IMR-90 (cell line): ENCODE results near the gene S100A12. TPM values are rescaled to one million over a fixed set of nuclear protein-coding genes. Genes with fewer than 3 reads are reported as not detected.

Experiments
- ATAC-seq: fragments of 200-7000 bp; cut with Tn5 transposase; 2 replicates; pipeline ENCODE4 v1.9.1; 2020; ENCODE audit warnings: low read depth, mild to moderate bottlenecking, moderate library complexity
- BruUV-seq: library from RNA; stranded (reverse); fragments of 400-500 nt; replicated peaks from 2 replicates; lab custom pipeline; 2021; lab: Mats Ljungman, UMichigan
- CTCF ChIA-PET: fragments of 300-600 bp; formaldehyde crosslinking; extraction: SDS; loops from one replicate; lab custom pipeline; 2021; ENCODE audit warnings: antibody characterized with exemption; lab: Yijun Ruan, JAX
- POLR2A ChIA-PET: fragments of 300-600 bp; sonication (Branson Sonifier 250); formaldehyde crosslinking; loops from one replicate; lab custom pipeline; 2022; ENCODE audit warnings: antibody characterized with exemption; ENCODE audit not compliant: unreplicated experiment; lab: Charles Lee
- DNase-seq: peaks from one replicate; pipeline ENCODE4 v3.0.0; 2013
- H2AFZ ChIP-seq: replicated peaks from 2 replicates; pipeline ENCODE3; 2013; ENCODE audit warnings: low read length, mild to moderate bottlenecking; ENCODE audit not compliant: poor library complexity
- H2AK5ac ChIP-seq: 2 replicates; pipeline ENCODE4 v1.6.1; 2013; ENCODE audit warnings: low read depth, low read length, inconsistent platforms
- H2AK9ac ChIP-seq: replicated peaks from 2 replicates; pipeline ENCODE3; 2013; ENCODE audit warnings: mild to moderate bottlenecking, low read depth, low read length, moderate library complexity; ENCODE audit not compliant: poor library complexity
- H2BK120ac ChIP-seq: 2 replicates; pipeline ENCODE4 v1.6.1; 2013; ENCODE audit warnings: low read depth, low read length, inconsistent platforms
- H2BK15ac ChIP-seq: 3 replicates; pipeline ENCODE4 v1.6.1; 2013; ENCODE audit warnings: low read depth, low read length, inconsistent platforms
- H2BK20ac ChIP-seq: 2 replicates; pipeline ENCODE4 v1.6.1; 2013; ENCODE audit warnings: low read depth, mild to moderate bottlenecking, inconsistent platforms, low read length, moderate library complexity
- H2BK5ac ChIP-seq: 2 replicates; pipeline ENCODE4 v1.6.1; 2013; ENCODE audit warnings: mild to moderate bottlenecking, low read depth, low read length, inconsistent platforms; ENCODE audit not compliant: poor library complexity, severe bottlenecking
- H3K14ac ChIP-seq: replicated peaks from 2 replicates; pipeline ENCODE4 v1.6.1; 2013; ENCODE audit warnings: low read depth, low read length, inconsistent platforms
- H3K18ac ChIP-seq: 2 replicates; pipeline ENCODE4 v1.6.1; 2013; ENCODE audit warnings: low read depth, low read length, control low read depth
- H3K23ac ChIP-seq: 2 replicates; pipeline ENCODE4 v1.6.1; 2013; ENCODE audit warnings: low read depth, low read length, inconsistent platforms
- H3K27ac ChIP-seq: 2 replicates; pipeline ENCODE4 v1.5.1; 2013; ENCODE audit warnings: mild to moderate bottlenecking, control low read depth, low read length; ENCODE audit not compliant: insufficient read depth
- H3K27me3 ChIP-seq: 2 replicates; pipeline ENCODE4 v1.6.1; 2013; ENCODE audit warnings: low read length; ENCODE audit not compliant: control insufficient read depth, insufficient read depth
- H3K36me3 ChIP-seq: 2 replicates; pipeline ENCODE4 v1.6.1; 2013; ENCODE audit warnings: low read length, mixed read lengths; ENCODE audit not compliant: control insufficient read depth, insufficient read depth
- H3K4ac ChIP-seq: 2 replicates; pipeline ENCODE4 v1.6.1; 2013; ENCODE audit warnings: low read depth, low read length, inconsistent platforms
- H3K4me1 ChIP-seq: 2 replicates; pipeline ENCODE4 v1.6.1; 2013; ENCODE audit warnings: low read length, mixed read lengths; ENCODE audit not compliant: control insufficient read depth, insufficient read depth
- H3K4me2 ChIP-seq: 2 replicates; pipeline ENCODE4 v1.6.1; 2013; ENCODE audit warnings: low read depth, mild to moderate bottlenecking, control low read depth, low read length, moderate library complexity
- H3K4me3 ChIP-seq: 2 replicates; pipeline ENCODE4 v1.5.1; 2013; ENCODE audit warnings: low read depth, mild to moderate bottlenecking, control low read depth, low read length, moderate library complexity; ENCODE audit not compliant: insufficient read depth
- H3K56ac ChIP-seq: 2 replicates; pipeline ENCODE4 v1.6.1; 2013; ENCODE audit warnings: low read length, inconsistent platforms; ENCODE audit not compliant: insufficient read depth; ENCODE audit errors: extremely low read depth
- H3K79me1 ChIP-seq, 2 experiments: 2 replicates each; pipeline ENCODE4 v1.6.1; 2013; ENCODE audit warnings: low read length in 2 of 2, inconsistent platforms in 1 of 2, low read depth in 1 of 2
- H3K9ac ChIP-seq: 2 replicates; pipeline ENCODE4 v1.6.1; 2013; ENCODE audit warnings: low read depth, low read length, control low read depth
- H3K9me1 ChIP-seq: 2 replicates; pipeline ENCODE4 v1.6.1; 2013; ENCODE audit warnings: low read length, inconsistent platforms; ENCODE audit not compliant: insufficient read depth
- H3K9me3 ChIP-seq: 2 replicates; pipeline ENCODE4 v1.6.1; 2013; ENCODE audit warnings: low read length; ENCODE audit not compliant: control insufficient read depth, insufficient read depth
- H4K20me1 ChIP-seq: 2 replicates; pipeline ENCODE4 v1.6.1; 2013; ENCODE audit warnings: low read length, inconsistent platforms; ENCODE audit not compliant: insufficient read depth
- H4K5ac ChIP-seq: 2 replicates; pipeline ENCODE4 v1.6.1; 2013; ENCODE audit warnings: mild to moderate bottlenecking, low read depth, low read length, control low read depth
- H4K8ac ChIP-seq, 2 experiments: 2 replicates each; pipeline ENCODE4 v1.6.1; 2013; ENCODE audit warnings: low read depth in 2 of 2, low read length in 2 of 2, control low read depth in 1 of 2, inconsistent platforms in 1 of 2
- H4K91ac ChIP-seq: 2 replicates; pipeline ENCODE4 v1.6.1; 2013; ENCODE audit warnings: low read depth, low read length, inconsistent platforms; ENCODE audit not compliant: insufficient read depth
- BHLHE40 ChIP-seq: fragments of 150-350 bp; IDR thresholded peaks from 2 replicates; pipeline ENCODE4 v1.6.1; 2016; ENCODE audit warnings: mild to moderate bottlenecking, low read depth, low read length
- CEBPB ChIP-seq: IDR thresholded peaks from 2 replicates; pipeline ENCODE4 v1.6.1; 2012; ENCODE audit warnings: low read depth, low read length, improper control_type of control experiment
- CHD1 ChIP-seq: IDR thresholded peaks from 2 replicates; pipeline ENCODE4 v1.6.1; 2012; ENCODE audit warnings: low read depth, low read length, improper control_type of control experiment
- NFE2L2 ChIP-seq: fragments of 150-350 bp; IDR thresholded peaks from 2 replicates; pipeline ENCODE4 v1.6.1; 2016; ENCODE audit warnings: low read depth, mild to moderate bottlenecking, low read length
- POLR2A ChIP-seq: IDR thresholded peaks from 2 replicates; pipeline ENCODE4 v1.6.1; 2012; ENCODE audit warnings: mild to moderate bottlenecking, low read depth, low read length
- RAD21 ChIP-seq: IDR thresholded peaks from 2 replicates; pipeline ENCODE4 v1.6.1; 2012; ENCODE audit warnings: low read length, improper control_type of control experiment
- RCOR1 ChIP-seq: IDR thresholded peaks from 2 replicates; pipeline ENCODE4 v1.6.1; 2012; ENCODE audit warnings: mild to moderate bottlenecking, low read length, improper control_type of control experiment; ENCODE audit not compliant: insufficient replicate concordance
- RFX5 ChIP-seq: IDR thresholded peaks from 2 replicates; pipeline ENCODE4 v1.8.0; 2012; ENCODE audit warnings: low read depth, mild to moderate bottlenecking, low read length, moderate library complexity
- SMC3 ChIP-seq: fragments of 150-350 bp; IDR thresholded peaks from 2 replicates; pipeline ENCODE4 v1.6.1; 2016; ENCODE audit warnings: low read depth, mild to moderate bottlenecking, antibody characterized with exemption, low read length, moderate library complexity
- USF2 ChIP-seq: fragments of 150-350 bp; IDR thresholded peaks from 2 replicates; pipeline ENCODE4 v1.6.1; 2017; ENCODE audit warnings: mild to moderate bottlenecking, antibody characterized with exemption, low read length, low read depth
- WGBS, 2 experiments: methylation state at CpG; one replicate each; pipeline versions ENCODE4 v1.1.5 to v1.1.7; 2013; ENCODE audit warnings: missing lambda C conversion rate in 2 of 2; ENCODE audit not compliant: insufficient read length in 1 of 2; ENCODE audit errors: extremely low coverage in 2 of 2; 5-methylcytosine and 5-hydroxymethylcytosine counted together
- dilution Hi-C: fragments of 300-500 bp; cut with HindIII; formaldehyde crosslinking; loops from one replicate; pipeline ENCODE4 v1.14.3; 2018; ENCODE audit warnings: low sequenced_read_pairs; ENCODE audit not compliant: unreplicated experiment
- in situ Hi-C: fragments of 300-500 bp; cut with MboI; formaldehyde crosslinking; loops from 3 replicates; pipeline ENCODE4 v1.14.3; 2019; ENCODE audit warnings: low sequenced_read_pairs, inconsistent platforms, mixed read lengths
- intact Hi-C: fragments of 100-400 bp; cut with micrococcal nuclease; formaldehyde crosslinking; loops from 2 replicates; pipeline ENCODE4 v1.10.0; 2022
- polyA plus RNA-seq, 3 experiments: library from polyadenylated mRNA; depleted of rRNA; stranded (reverse); fragments of >200 nt; gene quantifications; 2 replicates each; pipeline ENCODE4 v1.2.3, GENCODE V29; 2012; ENCODE audit warnings: low replicate concordance in 1 of 3
- total RNA-seq: library from RNA; depleted of rRNA; stranded (reverse); fragments of >200 nt; gene quantifications from 2 replicates; pipeline ENCODE4 v1.2.3, GENCODE V29; 2012
- TF ChIP-seq, protein P1 (sequence below): fragments of 150-350 bp; IDR thresholded peaks from 2 replicates; pipeline ENCODE4 v1.6.1; 2016; ENCODE audit warnings: low read depth, mild to moderate bottlenecking, low read length, moderate library complexity, borderline replicate concordance

Gene S100A12
- total and polyA plus RNA-seq, 2 of the 4 experiments (the other 2 are of a cell fraction): not detected

DNA sequence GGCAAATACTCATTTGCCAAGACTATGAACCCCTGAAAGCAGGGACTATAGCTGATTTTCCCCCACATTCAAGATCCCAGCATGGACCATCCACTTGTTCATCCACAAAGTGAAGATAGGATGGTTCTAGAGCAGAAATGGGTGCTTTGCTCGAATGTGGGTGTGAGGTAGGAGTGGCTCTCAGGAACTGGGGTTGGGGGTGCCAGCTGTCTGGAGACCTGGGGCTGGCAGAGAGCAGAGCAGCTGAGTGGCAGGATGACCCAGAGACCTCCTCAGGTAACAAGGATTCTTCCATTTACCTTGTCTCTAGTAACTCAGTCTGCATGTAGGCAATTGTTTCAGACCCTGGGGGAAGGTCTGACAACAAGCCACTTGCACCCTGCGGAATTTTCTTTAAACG is 11.8 kb downstream of the S100A12 start:
- Histone ChIP-seq H2AK5ac (no peak overlapping the region), H3K4me2 (no peak overlapping the region), H2BK20ac (no peak overlapping the region), H3K4me1 (no peaks in the 10 kb centered on the region), H3K27ac (no peak overlapping the region), H4K5ac (no peak overlapping the region), H4K20me1 (no peaks in the 10 kb centered on the region), H3K9me1 (no peaks in the 10 kb centered on the region), H2AFZ (no peak overlapping the region), H3K23ac (no peak overlapping the region), H4K8ac (no peak overlapping the region), H3K27me3 (peaks cover 9% of the 10 kb centered on the region), H2BK15ac (no peak overlapping the region), H3K9me3 (no peaks in the 10 kb centered on the region), H3K18ac (no peak overlapping the region), H3K56ac (no peak overlapping the region), H3K79me1 (no peaks in the 10 kb centered on the region), H2AK9ac (no peak overlapping the region), H3K4me3 (no peak overlapping the region), H3K9ac (no peak overlapping the region), H2BK120ac (no peak overlapping the region), H3K4ac (no peak overlapping the region), H3K14ac (no peak overlapping the region), H2BK5ac (no peak overlapping the region), H3K36me3 (no peaks in the 10 kb centered on the region), H4K91ac (no peak overlapping the region)
- TF ChIP-seq RAD21 (no peak), SMC3 (no peak), RCOR1 (no peak), NFE2L2 (no peak), BHLHE40 (no peak), CEBPB (no peak), POLR2A (no peak), RFX5 (no peak), USF2 (no peak), CHD1 (no peak)
- TF ChIP-seq, protein P1, sequence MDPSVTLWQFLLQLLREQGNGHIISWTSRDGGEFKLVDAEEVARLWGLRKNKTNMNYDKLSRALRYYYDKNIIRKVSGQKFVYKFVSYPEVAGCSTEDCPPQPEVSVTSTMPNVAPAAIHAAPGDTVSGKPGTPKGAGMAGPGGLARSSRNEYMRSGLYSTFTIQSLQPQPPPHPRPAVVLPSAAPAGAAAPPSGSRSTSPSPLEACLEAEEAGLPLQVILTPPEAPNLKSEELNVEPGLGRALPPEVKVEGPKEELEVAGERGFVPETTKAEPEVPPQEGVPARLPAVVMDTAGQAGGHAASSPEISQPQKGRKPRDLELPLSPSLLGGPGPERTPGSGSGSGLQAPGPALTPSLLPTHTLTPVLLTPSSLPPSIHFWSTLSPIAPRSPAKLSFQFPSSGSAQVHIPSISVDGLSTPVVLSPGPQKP: no peak
- ChIA-PET CTCF (no interaction called here), POLR2A (no interaction called here)
- in situ Hi-C loops: no loop called here
- no CpG with 5 or more reads among the region's 3 CpGs for WGBS, 2 experiments
- no peak for DNase-seq
- no peak for ATAC-seq
- intact Hi-C loops: no loop called here
- no TSS peak for BruUV-seq
- dilution Hi-C loops: no loop called here
